Dedifferentiated amniotic fluid mesenchymal stem cell (primary cell): ENCODE measurements around the gene CRISPLD2.

Source experiments
- DNase-seq: peaks from one replicate; pipeline ENCODE4 v3.0.0-alpha.2; 2016; ENCODE audit errors: extremely low spot score

Gene CRISPLD2

GRCh38 chr16:84913315-84913714, 93.5 kb downstream of the CRISPLD2 start:
- DNase-seq = no peak

GRCh38 chr16:84914273-84914672, 94.5 kb downstream of the CRISPLD2 start:
- no peak for DNase-seq

- no peak for DNase-seq
Measured at GRCh38 chr16:84916178-84916577, 96.4 kb downstream of the CRISPLD2 start.

GRCh38 chr16:84916850-84917249, 97.1 kb downstream of the CRISPLD2 start:
- no peak for DNase-seq

GRCh38 chr16:84917492-84917891, 97.7 kb downstream of the CRISPLD2 start:
- no peak for DNase-seq

- DNase-seq = no peak
Measured at GRCh38 chr16:84918006-84918909, 98.5 kb downstream of the CRISPLD2 start.

GRCh38 chr16:84919269-84919668, 99.5 kb downstream of the CRISPLD2 start:
- DNase-seq = no peak

- no peak for DNase-seq
Measured at GRCh38 chr16:84919708-84920107, 99.9 kb downstream of the CRISPLD2 start.

- no peak for DNase-seq
Measured at GRCh38 chr16:84920333-84920732, 100.5 kb downstream of the CRISPLD2 start.

- DNase-seq = no peak
Measured at GRCh38 chr16:84922351-84923120, 102.8 kb downstream of the CRISPLD2 start.

GRCh38 chr16:84924331-84925091, 104.7 kb downstream of the CRISPLD2 start:
- DNase-seq = no peak

- no peak for DNase-seq
Measured at GRCh38 chr16:84925092-84925772, 105.4 kb downstream of the CRISPLD2 start.

- no peak for DNase-seq
Measured at GRCh38 chr16:84925773-84926372, 106.1 kb downstream of the CRISPLD2 start.

- no peak for DNase-seq
Measured at GRCh38 chr16:84926462-84926861, 106.7 kb downstream of the CRISPLD2 start.

- no peak for DNase-seq
Measured at GRCh38 chr16:84927621-84928591, 108.1 kb downstream of the CRISPLD2 start.

GRCh38 chr16:84928679-84929420, 109.1 kb downstream of the CRISPLD2 start:
- DNase-seq = no peak

- no peak for DNase-seq
Measured at GRCh38 chr16:84929421-84930297, 109.9 kb downstream of the CRISPLD2 start.
